Transverse colon (tissue), 4 donors: ENCODE results near the gene TNFRSF4. TPM values are rescaled to one million over a fixed set of nuclear protein-coding genes. Genes with fewer than 3 reads are reported as not detected.

Experiments used
- DNase-seq: peaks from one replicate; pipeline ENCODE4 v3.0.0-alpha.2; 2019
- H3K27ac ChIP-seq, 4 donors: fragments of 200-600 bp; sonication (generic); 2 replicates each; pipeline ENCODE4 v1.5.1; 2016 to 2018; ENCODE audit warnings: inconsistent platforms in 4 of 4
- H3K27me3 ChIP-seq: fragments of 200-600 bp; sonication (generic); 2 replicates; pipeline ENCODE4 v1.5.1; 2017; ENCODE audit warnings: inconsistent platforms
- H3K36me3 ChIP-seq, 4 donors: fragments of 200-600 bp; sonication (generic); 2 replicates each; pipeline ENCODE4 v1.5.1; 2017 to 2019; ENCODE audit warnings: inconsistent platforms in 4 of 4
- H3K4me1 ChIP-seq, 4 donors: fragments of 200-600 bp; sonication (generic); 2 replicates each; pipeline ENCODE4 v1.5.1; 2017 to 2020; ENCODE audit warnings: inconsistent platforms in 4 of 4
- H3K4me3 ChIP-seq, 4 donors: fragments of 200-600 bp; sonication (generic); 1 replicate in 1 of 4; 2 replicates in 3 of 4; pipeline versions ENCODE4 v1.5.1 to v1.6.1; 2017 to 2019; ENCODE audit warnings: inconsistent platforms in 4 of 4
- H3K9me3 ChIP-seq, 2 donors: fragments of 200-600 bp; sonication (generic); 2 replicates each; pipeline ENCODE4 v1.5.1; 2017 to 2019; ENCODE audit warnings: inconsistent platforms in 2 of 2
- CTCF ChIP-seq, 5 experiments: fragments of 200-600 bp in 3 of 5; fragments of 450-650 bp in 2 of 5; sonication (generic) in 3 of 5; IDR thresholded peaks; 1 replicate in 2 of 5; 2 replicates in 3 of 5; pipeline ENCODE4 v1.5.1; 2016 to 2017; ENCODE audit warnings: antibody characterized with exemption in 5 of 5, inconsistent platforms in 3 of 5, mild to moderate bottlenecking in 2 of 5, moderate library complexity in 1 of 5
- EP300 ChIP-seq: sonication (generic); formaldehyde crosslinking; IDR thresholded peaks from one replicate; pipeline ENCODE4 v1.6.1; 2017; ENCODE audit warnings: antibody characterized with exemption, low read depth
- POLR2A ChIP-seq: fragments of 450-650 bp; IDR thresholded peaks from one replicate; pipeline ENCODE4 v1.6.1; 2016; ENCODE audit warnings: antibody characterized with exemption, mild to moderate bottlenecking, moderate library complexity
- POLR2AphosphoS5 ChIP-seq, 3 donors: sonication (generic); formaldehyde crosslinking; IDR thresholded peaks; one replicate each; pipeline ENCODE4 v1.6.1; 2016; ENCODE audit warnings: antibody characterized with exemption in 3 of 3
- WGBS, 2 donors: methylation state at CpG; one replicate each; pipeline ENCODE4 v1.1.5; 2018; ENCODE audit warnings: low coverage in 1 of 2; 5-methylcytosine and 5-hydroxymethylcytosine counted together
- in situ Hi-C, 4 donors: fragments of 200-750 bp; cut with MboI; loops; one replicate each; pipeline versions ENCODE4 v1.15.0 to v1.15.1; 2017; ENCODE audit warnings: low sequenced_read_pairs in 3 of 4, low pct_ligation_motif_present in 1 of 4, low pct_unique_long_range_greater_than_20kb in 1 of 4
- intact Hi-C: fragments of 100-400 bp; cut with DNase I; formaldehyde crosslinking; loops from one replicate; pipeline ENCODE4 v1.15.1; 2023; ENCODE audit warnings: low total_unique reads
- total RNA-seq, 4 donors: library from RNA; depleted of rRNA; stranded (reverse); fragments of >200 nt; gene quantifications; one replicate each; pipeline ENCODE4 v1.1.0, GENCODE V29; 2016

The TNFRSF4 gene
- total RNA-seq, 4 donors from 2014 or later, result 0.55 to 4.8 TPM; not detected in 2

DNA sequence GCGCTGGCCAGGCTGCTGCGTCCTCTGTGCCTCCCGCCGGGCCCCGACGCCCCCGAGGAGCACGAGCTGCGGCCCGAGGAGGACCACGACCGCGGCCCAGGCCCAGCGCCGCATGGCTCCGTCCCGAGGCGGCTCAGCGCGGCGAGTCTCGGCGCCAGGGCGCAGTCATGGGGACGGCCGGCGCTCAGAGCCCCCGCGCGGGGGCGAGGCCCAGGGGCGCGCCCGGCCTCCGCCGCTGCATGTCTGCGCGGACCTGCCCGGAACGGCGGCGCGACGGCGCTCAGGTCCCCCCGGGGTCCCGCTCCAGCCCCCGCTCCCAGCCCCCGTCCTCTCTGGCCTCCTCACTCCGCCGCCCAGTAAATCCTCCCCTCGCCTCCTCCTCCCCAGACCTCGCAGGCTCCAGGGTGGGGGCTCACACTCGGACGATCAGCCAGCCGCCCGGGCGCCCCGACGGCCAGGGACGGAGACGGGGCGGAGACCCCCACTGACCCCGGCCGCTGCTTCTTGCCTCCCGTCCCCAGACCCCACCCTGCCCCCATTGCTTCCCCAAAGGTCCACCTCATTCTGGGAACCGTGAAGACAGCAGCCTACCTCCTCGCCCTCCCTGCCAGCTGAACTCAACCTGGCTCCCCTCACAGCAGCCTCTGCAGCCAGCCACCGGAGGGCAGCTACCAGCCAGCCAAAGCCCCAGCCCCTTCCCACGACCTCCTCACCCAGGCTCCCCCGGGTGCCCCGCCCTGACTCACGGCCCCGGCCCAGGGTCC, 32.8 kb upstream of the TNFRSF4 start, which contains the start of gene C1QTNF12:
C1QTNF12 (minus strand) TSS at position 146 of the 764 bp plus-strand sequence; CDS start at position 114, 32 bp downstream.
- WGBS, 2 donors, result 7% methylated on average over 45 of the region's 74 CpGs; no CpG with 5 or more reads in 1 of the 2 donors
- no peaks in the 10 kb centered on the region for H3K36me3 ChIP-seq
- H3K27me3 ChIP-seq, result peaks cover 32% of the 10 kb centered on the region
- peaks cover 6 to 23% (median 11%) of the 10 kb centered on the region in 4 donors for H3K4me1 ChIP-seq
- H3K4me3 ChIP-seq, result no peak within 1 kb of the TSS
- in situ Hi-C loops, result no loop called here
- no peak for DNase-seq
- no peaks in the 10 kb centered on the region for H3K9me3 ChIP-seq
- H3K27ac ChIP-seq, result no peak within 1 kb of the TSS
- TF ChIP-seq CTCF (IDR thresholded peaks at IDR 0.05) (no peak), EP300 (no peak), POLR2A (no peak), POLR2AphosphoS5 (IDR thresholded peaks at IDR 0.05) (no peak)
- intact Hi-C loops, result no loop called here

DNA sequence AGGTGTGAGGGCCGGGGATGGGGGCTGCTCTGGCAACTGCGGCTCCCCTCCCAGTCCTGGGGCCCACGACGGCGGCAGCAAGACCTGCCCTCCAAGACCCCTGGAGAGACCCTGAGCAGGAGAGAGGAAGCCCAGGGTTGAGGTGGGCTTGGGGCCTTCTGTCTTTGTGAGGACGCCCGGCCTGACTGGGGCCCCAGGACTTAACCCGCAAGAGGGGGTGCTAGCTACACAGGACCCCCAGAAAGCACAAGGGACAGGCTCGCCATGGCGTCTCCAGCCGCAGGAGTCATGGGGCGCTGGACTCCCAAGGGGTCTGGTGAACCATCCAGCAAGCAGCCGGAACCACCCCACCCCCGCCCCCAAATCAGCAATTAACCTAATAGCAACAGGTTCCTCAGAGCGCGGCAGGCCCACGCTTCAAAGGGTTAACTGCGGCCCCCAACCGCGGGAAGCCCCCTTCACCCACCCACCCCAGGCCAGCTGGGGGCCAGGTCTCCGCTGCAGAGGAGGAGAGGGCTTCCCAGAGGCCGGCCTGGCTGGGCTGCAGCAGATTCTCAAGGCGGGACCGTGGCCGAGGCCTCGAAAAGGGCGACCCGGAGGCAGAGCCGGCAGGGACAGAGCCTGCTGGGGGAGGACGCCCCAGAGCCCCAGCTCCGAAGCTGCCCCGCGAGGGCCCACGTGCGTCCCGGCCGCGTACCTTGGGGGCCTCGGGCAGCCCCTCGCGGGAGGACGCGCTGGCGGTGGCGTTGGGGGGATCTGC, 32.0 kb upstream of the TNFRSF4 start:
- intact Hi-C loops (no loop called here), in situ Hi-C loops (no loop called here)
- peaks cover 6 to 23% (median 11%) of the 10 kb centered on the region in 4 donors for H3K4me1 ChIP-seq
- H3K4me3 ChIP-seq, result no peak overlapping the region
- no peaks in the 10 kb centered on the region for H3K36me3 ChIP-seq
- WGBS, 2 donors, result 43% methylated on average over 22 of the region's 45 CpGs; no CpG with 5 or more reads in 1 of the 2 donors
- TF ChIP-seq POLR2A (no peak), POLR2AphosphoS5 (IDR thresholded peaks at IDR 0.05) (no peak), CTCF (IDR thresholded peaks at IDR 0.05) (no peak)
- no peaks in the 10 kb centered on the region for H3K9me3 ChIP-seq
- no peak overlapping the region for H3K27ac ChIP-seq
- no peak for DNase-seq
- H3K27me3 ChIP-seq, result peaks cover 37% of the 10 kb centered on the region

GRCh38 chr1:1245178-1245816, 31.3 kb upstream of the TNFRSF4 start:
- no peak overlapping the region for H3K4me3 ChIP-seq
- intact Hi-C loops, result no loop called here

More at GRCh38 chr1:1245178-1245816, 31.3 kb upstream of the TNFRSF4 start:
- H3K4me1 ChIP-seq, result peaks cover 6 to 19% (median 11%) of the 10 kb centered on the region in 4 donors
- WGBS, 2 donors, result 66% methylated on average over 13 of the region's 23 CpGs; no CpG with 5 or more reads in 1 of the 2 donors
- DNase-seq, result no peak
- TF ChIP-seq POLR2A (no peak), POLR2AphosphoS5 (IDR thresholded peaks at IDR 0.05) (no peak), CTCF (IDR thresholded peaks at IDR 0.05) (no peak), EP300 (no peak)
- H3K9me3 ChIP-seq, result no peaks in the 10 kb centered on the region
- H3K27me3 ChIP-seq, result peaks cover 41% of the 10 kb centered on the region
- H3K27ac ChIP-seq, result no peak overlapping the region
- in situ Hi-C loops, result no loop called here
- H3K36me3 ChIP-seq, result no peaks in the 10 kb centered on the region
